ENCODE measurements around the gene NFASC. TPM values are rescaled to one million over a fixed set of nuclear protein-coding genes. Genes with fewer than 3 reads are reported as not detected.

NFASC gene
- total RNA-seq, 1 donor, result 36.9 TPM

GRCh38 chr1:204940591-204940990, 69.9 kb downstream of the NFASC start:
- H3K4me1 ChIP-seq (ENCODE audit: insufficient read depth, low read length), result peaks cover 4% of the 10 kb centered on the region
- DNase-seq (ENCODE audit: insufficient read length, low spot score, missing footprints), result no peak

DNA sequence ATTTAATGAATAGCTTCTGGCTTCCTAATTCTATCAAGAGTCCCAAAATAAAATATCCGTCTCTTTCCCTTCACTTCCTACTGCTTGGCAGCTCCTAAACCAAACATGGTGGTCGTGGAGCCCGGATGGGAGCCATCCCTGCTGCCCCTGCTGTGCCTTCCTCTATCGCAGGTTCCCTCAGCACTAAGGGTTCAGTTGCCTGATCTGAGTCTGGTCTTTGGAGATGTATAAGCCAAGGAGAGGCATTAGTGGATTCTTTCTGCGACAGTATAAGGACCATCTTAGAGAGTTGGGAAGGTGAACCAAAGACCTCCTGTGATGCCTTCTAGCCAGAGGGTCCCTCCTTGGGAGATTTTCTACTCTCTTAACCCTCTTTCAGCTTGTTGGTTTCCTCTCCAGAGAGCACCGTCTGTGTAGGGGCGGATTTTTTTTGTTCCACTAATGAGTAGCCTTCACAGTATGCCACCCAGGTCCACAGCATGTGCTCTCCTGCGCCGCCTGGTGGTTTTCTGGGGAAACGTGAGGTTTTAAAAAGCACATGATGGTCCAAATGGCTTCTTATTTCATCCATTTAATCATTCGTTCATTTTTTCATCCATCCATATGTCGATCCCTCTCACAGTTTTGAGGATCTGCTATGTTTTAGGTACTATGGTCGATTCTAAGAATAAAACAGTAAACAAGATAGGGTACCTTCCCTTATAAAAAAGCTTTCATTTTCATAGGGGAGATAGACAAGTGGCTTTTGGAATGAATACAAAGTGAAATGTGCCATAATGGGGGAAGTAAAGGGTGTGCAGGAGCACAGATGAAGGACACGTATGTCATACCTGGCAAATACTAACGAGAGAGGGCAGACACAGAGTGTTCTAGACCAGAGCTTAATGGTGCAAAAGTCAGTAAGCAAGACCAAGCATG, 71.0 kb downstream of the NFASC start:
- Histone ChIP-seq H3K4me3 (ENCODE audit: insufficient read depth, low read length) (no peak overlapping the region), H3K27me3 (ENCODE audit: insufficient read depth, low read length) (no peaks in the 10 kb centered on the region), H3K9me3 (ENCODE audit: low read depth, low read length) (no peaks in the 10 kb centered on the region), H3K79me2 (ENCODE audit: insufficient read depth, low read length) (peaks cover 3% of the 10 kb centered on the region), H3K4me1 (ENCODE audit: insufficient read depth, low read length) (peaks cover 4% of the 10 kb centered on the region), H4K20me1 (ENCODE audit: insufficient read depth, low read length) (peaks cover 27% of the 10 kb centered on the region), H3K4me2 (ENCODE audit: insufficient read depth, low read length) (peak overlapping the region; percentile 32), H3K27ac (ENCODE audit: low read depth, low read length) (no peak overlapping the region), H3K36me3 (ENCODE audit: insufficient read depth, low read length) (no peaks in the 10 kb centered on the region), H2AFZ (ENCODE audit: low read length) (no peak overlapping the region)
- TF ChIP-seq CTCF (IDR thresholded peaks at IDR 0.05; ENCODE audit: extremely low read depth, low read depth, low read length), result peak; percentile 98
- peak; percentile 94 for DNase-seq (ENCODE audit: insufficient read length, low spot score, missing footprints)

More at GRCh38 chr1:204940591-204940990, 69.9 kb downstream of the NFASC start:
- Histone ChIP-seq H3K4me3 (ENCODE audit: insufficient read depth, low read length) (no peak overlapping the region), H4K20me1 (ENCODE audit: insufficient read depth, low read length) (peaks cover 31% of the 10 kb centered on the region), H3K4me2 (ENCODE audit: insufficient read depth, low read length) (no peak overlapping the region), H3K27ac (ENCODE audit: low read depth, low read length) (no peak overlapping the region), H3K36me3 (ENCODE audit: insufficient read depth, low read length) (no peaks in the 10 kb centered on the region), H2AFZ (ENCODE audit: low read length) (no peak overlapping the region), H3K79me2 (ENCODE audit: insufficient read depth, low read length) (peaks cover 3% of the 10 kb centered on the region), H3K9me3 (ENCODE audit: low read depth, low read length) (no peaks in the 10 kb centered on the region), H3K27me3 (ENCODE audit: insufficient read depth, low read length) (no peaks in the 10 kb centered on the region)
- TF ChIP-seq CTCF (IDR thresholded peaks at IDR 0.05; ENCODE audit: extremely low read depth, low read depth, low read length), result no peak

DNA sequence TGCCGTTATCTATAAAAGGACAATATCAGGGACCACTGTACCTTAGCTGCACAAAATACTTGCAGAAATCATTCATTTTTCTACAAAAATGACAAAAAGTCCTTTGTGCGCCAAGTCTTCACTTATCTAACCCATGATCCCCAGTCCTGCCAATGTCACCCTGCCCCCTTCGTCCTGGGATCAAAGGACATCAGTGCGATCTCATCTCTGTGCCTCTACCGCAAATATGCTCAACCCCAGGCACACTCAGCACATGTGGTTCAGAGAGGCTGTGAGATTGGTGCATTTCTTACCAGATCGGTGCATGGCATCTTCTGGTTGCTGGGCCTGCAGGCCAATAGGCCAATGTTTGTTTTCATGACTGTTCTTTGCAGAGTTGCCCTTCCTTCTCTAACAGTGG, 72.8 kb downstream of the NFASC start:
- H3K4me3 ChIP-seq (ENCODE audit: insufficient read depth, low read length), result no peak overlapping the region
- H3K4me1 ChIP-seq (ENCODE audit: insufficient read depth, low read length), result peaks cover 4% of the 10 kb centered on the region
- H3K4me2 ChIP-seq (ENCODE audit: insufficient read depth, low read length), result no peak overlapping the region
- no peak overlapping the region for H2AFZ ChIP-seq (ENCODE audit: low read length)
- TF ChIP-seq CTCF (IDR thresholded peaks at IDR 0.05; ENCODE audit: extremely low read depth, low read depth, low read length), result no peak
- H3K9me3 ChIP-seq (ENCODE audit: low read depth, low read length), result no peaks in the 10 kb centered on the region
- no peak overlapping the region for H3K27ac ChIP-seq (ENCODE audit: low read depth, low read length)
- DNase-seq (ENCODE audit: insufficient read length, low spot score, missing footprints), result no peak
- H3K79me2 ChIP-seq (ENCODE audit: insufficient read depth, low read length), result peaks cover 3% of the 10 kb centered on the region
- no peaks in the 10 kb centered on the region for H3K36me3 ChIP-seq (ENCODE audit: insufficient read depth, low read length)
- H4K20me1 ChIP-seq (ENCODE audit: insufficient read depth, low read length), result peaks cover 31% of the 10 kb centered on the region
- no peaks in the 10 kb centered on the region for H3K27me3 ChIP-seq (ENCODE audit: insufficient read depth, low read length)

DNA sequence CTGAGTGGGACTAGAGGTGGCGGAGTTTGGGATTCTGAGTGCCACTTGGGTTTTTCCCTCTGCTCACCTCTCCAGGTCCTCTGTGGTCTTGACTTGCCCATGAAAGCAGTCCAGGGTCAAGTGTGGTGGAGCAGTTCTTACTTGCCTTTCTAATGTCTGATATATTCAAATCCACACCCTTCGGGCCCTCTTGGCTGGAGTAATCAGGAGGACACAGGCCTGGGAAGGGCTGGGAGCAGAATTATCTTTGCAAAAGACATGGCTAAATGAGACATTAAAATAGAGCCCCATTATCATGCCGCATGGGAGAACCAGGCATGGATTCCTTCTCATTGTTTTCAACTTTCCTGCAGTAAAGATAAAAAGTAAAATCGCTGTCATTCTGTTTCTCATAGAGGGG, 74.0 kb downstream of the NFASC start:
- Histone ChIP-seq H3K27me3 (ENCODE audit: insufficient read depth, low read length) (no peaks in the 10 kb centered on the region), H3K4me2 (ENCODE audit: insufficient read depth, low read length) (no peak overlapping the region), H3K4me3 (ENCODE audit: insufficient read depth, low read length) (no peak overlapping the region), H3K4me1 (ENCODE audit: insufficient read depth, low read length) (peaks cover 4% of the 10 kb centered on the region), H3K27ac (ENCODE audit: low read depth, low read length) (no peak overlapping the region), H3K79me2 (ENCODE audit: insufficient read depth, low read length) (peaks cover 3% of the 10 kb centered on the region), H3K9me3 (ENCODE audit: low read depth, low read length) (no peaks in the 10 kb centered on the region), H2AFZ (ENCODE audit: low read length) (no peak overlapping the region), H3K36me3 (ENCODE audit: insufficient read depth, low read length) (no peaks in the 10 kb centered on the region), H4K20me1 (ENCODE audit: insufficient read depth, low read length) (peaks cover 30% of the 10 kb centered on the region)
- no peak for DNase-seq (ENCODE audit: insufficient read length, low spot score, missing footprints)
- TF ChIP-seq CTCF (IDR thresholded peaks at IDR 0.05; ENCODE audit: extremely low read depth, low read depth, low read length), result no peak

Data from osteoblast (primary cell).